ENCODE data around the gene ZC3H11A. TPM values are rescaled to one million over a fixed set of nuclear protein-coding genes. Genes with fewer than 3 reads are reported as not detected.

The ZC3H11A gene
- total and polyA plus RNA-seq, 2 of the 13 experiments (the other 11 are each of a cell fraction or from before 2014, with no cell fraction given) = 56.9 to 59.7 TPM

- ChIA-PET CTCF (ENCODE audit: low intra/inter-chr PET ratio, low total read pairs) (no interaction called here), POLR2A (no interaction called here)
- no peak overlapping the region for H3K4me3 ChIP-seq (replicated peaks in 1 of 3; ENCODE audit: insufficient read depth in 1 of 3, low read depth in 2 of 3, low read length in 3 of 3)
- no peak overlapping the region for H3K27ac ChIP-seq (ENCODE audit: extremely low read length, insufficient read depth, low read length)
- no TSS peak for BruUV-seq (replicated peaks)
- no peaks in the 10 kb centered on the region for H3K4me1 ChIP-seq (ENCODE audit: insufficient read depth, low read length)
- ATAC-seq (no peak), FAIRE-seq (no peak), DNase-seq (ENCODE audit: low spot score) (no peak)
- no peaks in the 10 kb centered on the region; the same call in 1 of the 2 replicates for H4K20me1 ChIP-seq (ENCODE audit: insufficient read depth, low read length)
- no peak overlapping the region for H2AFZ ChIP-seq (ENCODE audit: low read length)
- WGBS (ENCODE audit: low lambda C conversion rate) = 98% methylated on average over 5 of the region's 5 CpGs
- peaks cover 9 to 69% of the 10 kb centered on the region in 2 experiments for H3K36me3 ChIP-seq (replicated peaks in 1 of 2; ENCODE audit: control insufficient read depth in 1 of 2, insufficient read depth in 2 of 2, low read length in 2 of 2)
- H3K79me2 ChIP-seq (ENCODE audit: insufficient read depth, low read length) = no peaks in the 10 kb centered on the region
- H3K9me3 ChIP-seq (ENCODE audit: low read length) = no peaks in the 10 kb centered on the region
- H3K9ac ChIP-seq (ENCODE audit: insufficient read depth, low read depth, low read length) = no peak overlapping the region
- intact Hi-C loops (cut with micrococcal nuclease; ENCODE audit: unreplicated experiment) (no loop called here), in situ Hi-C loops (cut with HindIII; ENCODE audit: extremely low pct_ligation_motif_present, low pct_unique_long_range_greater_than_20kb) (no loop called here)
- no peak overlapping the region for H3K4me2 ChIP-seq (ENCODE audit: low read depth, low read length)
- H3K27me3 ChIP-seq (ENCODE audit: control insufficient read depth in 1 of 2, insufficient read depth in 2 of 2, low read length in 2 of 2) = no peaks in the 10 kb centered on the region
- TF ChIP-seq CREB3 (CRISPR knock-in tag; IDR thresholded peaks at IDR 0.05) = no peak
- TF ChIP-seq RAD51 (IDR thresholded peaks at IDR 0.05; ENCODE audit: borderline replicate concordance) = no peak
These were observed 43.7 kb downstream of the ZC3H11A start for GRCh38 chr1:203839081-203839480.

DNA sequence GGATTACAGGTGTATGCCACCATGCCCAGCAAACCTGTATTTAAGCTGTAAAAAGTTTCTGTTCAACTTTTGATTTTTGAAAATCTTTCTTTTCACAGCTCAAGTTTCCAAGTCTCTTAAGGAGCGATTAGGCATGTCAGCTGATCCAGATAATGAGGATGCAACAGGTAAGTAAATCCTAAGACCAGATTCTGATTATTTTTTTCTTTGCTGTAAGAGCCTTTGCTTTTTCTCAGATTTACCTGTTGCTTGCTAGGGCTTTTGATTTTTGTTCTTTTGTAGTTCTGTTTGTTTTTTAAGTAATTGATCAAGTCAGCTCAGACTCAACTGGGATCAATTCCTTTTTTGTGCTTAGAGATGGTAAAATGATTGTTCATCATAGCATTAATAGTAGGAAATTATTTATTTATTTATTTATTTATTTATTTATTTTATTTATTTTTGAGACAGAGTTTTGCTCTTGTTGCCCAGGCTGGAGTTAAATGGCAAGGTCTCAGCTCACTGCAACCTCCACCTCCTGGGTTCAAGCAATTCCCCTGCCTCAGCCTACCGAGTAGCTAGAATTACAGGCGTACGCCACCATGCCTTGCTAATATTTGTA lies 44.9 kb downstream of the ZC3H11A start:
- ATAC-seq = no peak
- no peak for FAIRE-seq
- Histone ChIP-seq H4K20me1 (ENCODE audit: insufficient read depth, low read length) (no peaks in the 10 kb centered on the region; the same call in 1 of the 2 replicates), H3K9ac (ENCODE audit: insufficient read depth, low read depth, low read length) (no peak overlapping the region), H3K27me3 (ENCODE audit: control insufficient read depth in 1 of 2, insufficient read depth in 2 of 2, low read length in 2 of 2) (no peaks in the 10 kb centered on the region), H2AFZ (ENCODE audit: low read length) (no peak overlapping the region), H3K79me2 (ENCODE audit: insufficient read depth, low read length) (no peaks in the 10 kb centered on the region), H3K27ac (ENCODE audit: extremely low read length, insufficient read depth, low read length) (no peak overlapping the region), H3K9me3 (ENCODE audit: low read length) (no peaks in the 10 kb centered on the region), H3K4me3 (replicated peaks in 1 of 3; ENCODE audit: insufficient read depth in 1 of 3, low read depth in 2 of 3, low read length in 3 of 3) (no peak overlapping the region), H3K36me3 (replicated peaks in 1 of 2; ENCODE audit: control insufficient read depth in 1 of 2, insufficient read depth in 2 of 2, low read length in 2 of 2) (peaks cover 10 to 67% of the 10 kb centered on the region in 2 experiments), H3K4me2 (ENCODE audit: low read depth, low read length) (no peak overlapping the region), H3K4me1 (ENCODE audit: insufficient read depth, low read length) (no peaks in the 10 kb centered on the region)
- in situ Hi-C loops (cut with HindIII; ENCODE audit: extremely low pct_ligation_motif_present, low pct_unique_long_range_greater_than_20kb) = no loop called here
- ChIA-PET CTCF (ENCODE audit: low intra/inter-chr PET ratio, low total read pairs) (no interaction called here), POLR2A (no interaction called here)
- no peak for DNase-seq (ENCODE audit: low spot score)
- intact Hi-C loops (cut with micrococcal nuclease; ENCODE audit: unreplicated experiment) = no loop called here
- 100% methylated on average over 4 of the region's 4 CpGs for WGBS (ENCODE audit: low lambda C conversion rate)
- BruUV-seq (replicated peaks) = no TSS peak
- TF ChIP-seq RARA (CRISPR knock-in tag; IDR thresholded peaks at IDR 0.05) (no peak), ZNF740 (CRISPR knock-in tag; IDR thresholded peaks at IDR 0.05) (no peak), HMG20B (CRISPR knock-in tag; conservative IDR thresholded peaks at IDR 0.05) (no peak), ZFP62 (CRISPR knock-in tag; IDR thresholded peaks at IDR 0.05) (no peak), DNMT1 (CRISPR knock-in tag; IDR thresholded peaks at IDR 0.05) (no peak), ZNF513 (CRISPR knock-in tag; conservative IDR thresholded peaks at IDR 0.05) (no peak), NFIC (IDR thresholded peaks at IDR 0.05; ENCODE audit: low read length) (no peak), ZNF24 (IDR thresholded peaks at IDR 0.05) (no peak), HHEX (CRISPR knock-in tag; IDR thresholded peaks at IDR 0.05) (no peak), ZNF83 (CRISPR knock-in tag; IDR thresholded peaks at IDR 0.05; ENCODE audit: borderline replicate concordance) (no peak), SMC3 (IDR thresholded peaks at IDR 0.05; ENCODE audit: low read length) (no peak), PCBP2 (optimal IDR thresholded peaks at IDR 0.05; ENCODE audit: low read depth, low read length, poor library complexity, severe bottlenecking) (no peak), SP4 (CRISPR knock-in tag; IDR thresholded peaks at IDR 0.05) (no peak)
- TF ChIP-seq, protein P1, sequence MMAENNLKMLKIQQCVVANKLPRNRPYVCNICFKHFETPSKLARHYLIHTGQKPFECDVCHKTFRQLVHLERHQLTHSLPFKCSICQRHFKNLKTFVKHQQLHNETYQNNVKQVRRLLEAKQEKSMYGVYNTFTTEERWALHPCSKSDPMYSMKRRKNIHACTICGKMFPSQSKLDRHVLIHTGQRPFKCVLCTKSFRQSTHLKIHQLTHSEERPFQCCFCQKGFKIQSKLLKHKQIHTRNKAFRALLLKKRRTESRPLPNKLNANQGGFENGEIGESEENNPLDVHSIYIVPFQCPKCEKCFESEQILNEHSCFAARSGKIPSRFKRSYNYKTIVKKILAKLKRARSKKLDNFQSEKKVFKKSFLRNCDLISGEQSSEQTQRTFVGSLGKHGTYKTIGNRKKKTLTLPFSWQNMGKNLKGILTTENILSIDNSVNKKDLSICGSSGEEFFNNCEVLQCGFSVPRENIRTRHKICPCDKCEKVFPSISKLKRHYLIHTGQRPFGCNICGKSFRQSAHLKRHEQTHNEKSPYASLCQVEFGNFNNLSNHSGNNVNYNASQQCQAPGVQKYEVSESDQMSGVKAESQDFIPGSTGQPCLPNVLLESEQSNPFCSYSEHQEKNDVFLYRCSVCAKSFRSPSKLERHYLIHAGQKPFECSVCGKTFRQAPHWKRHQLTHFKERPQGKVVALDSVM (CRISPR knock-in tag; IDR thresholded peaks at IDR 0.05) = no peak
